GM19043 (cell line): Measurements from ENCODE around the gene PYGO2.

Source experiments
- ATAC-seq: cut with Tn5 transposase; IDR thresholded peaks from one replicate; pipeline ENCODE4 v1.9.1; 2021; ENCODE audit warnings: low read depth; ENCODE audit not compliant: unreplicated experiment

The PYGO2 gene

DNA sequence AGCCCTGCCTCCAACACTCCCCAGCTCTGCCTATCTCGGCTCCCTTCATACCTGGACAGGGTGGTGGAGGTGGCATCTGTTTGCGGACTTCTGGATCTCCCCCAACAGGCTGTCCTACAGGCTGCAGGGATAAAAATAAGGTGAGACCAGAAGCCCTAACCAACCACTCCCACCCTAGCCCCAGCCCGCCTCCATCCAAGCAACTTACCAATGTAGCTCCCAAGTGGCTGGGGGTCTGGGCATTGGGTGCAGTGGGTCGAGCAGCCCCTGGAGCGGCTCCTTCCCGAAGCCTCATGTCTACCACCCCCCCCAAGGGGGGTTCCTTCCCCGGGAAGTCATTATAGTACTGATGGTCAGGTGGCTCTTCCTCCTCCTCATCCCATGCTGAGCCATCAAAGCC is 4.5 kb upstream of the PYGO2 start:
- no peak for ATAC-seq

DNA sequence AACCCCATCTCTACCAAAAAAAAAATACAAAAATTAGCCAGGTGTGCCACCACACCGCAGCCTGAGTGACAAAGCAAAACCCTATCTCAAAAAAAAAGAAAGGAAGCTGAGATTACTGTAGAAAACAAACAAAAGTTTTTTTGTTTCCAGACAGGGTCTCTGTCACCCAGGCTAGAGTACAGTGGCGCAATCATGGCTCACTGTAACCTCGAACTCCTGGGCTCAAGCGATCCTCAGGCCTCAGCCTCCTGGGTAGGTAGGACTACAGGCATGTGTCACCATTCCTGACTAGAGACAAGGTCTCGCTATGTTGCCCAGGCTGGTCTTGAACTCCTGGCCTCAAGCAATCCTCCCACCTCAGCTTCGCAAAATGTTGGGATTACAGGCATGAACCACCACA is 2.8 kb upstream of the PYGO2 start:
- ATAC-seq = no peak

DNA sequence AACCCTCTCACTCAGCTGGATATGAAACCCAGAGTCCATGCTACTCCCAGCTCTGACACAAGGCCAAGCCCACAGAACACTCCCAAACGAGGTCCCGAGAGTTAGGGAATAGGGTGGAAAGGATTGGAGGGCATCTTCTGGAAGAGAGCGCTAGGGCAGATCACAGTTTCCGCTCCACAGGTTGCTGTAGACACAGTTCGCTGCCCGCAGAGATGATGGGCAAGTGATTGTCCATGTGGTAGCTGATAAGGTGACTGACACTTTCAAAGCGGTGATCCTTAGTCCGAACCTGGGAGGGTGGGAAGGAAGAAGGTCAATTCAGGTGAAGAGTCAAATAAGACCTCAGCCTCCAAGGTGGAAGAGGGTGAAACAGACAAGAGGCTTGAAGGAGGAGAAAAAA is 2.1 kb upstream of the PYGO2 start:
- ATAC-seq = no peak

DNA sequence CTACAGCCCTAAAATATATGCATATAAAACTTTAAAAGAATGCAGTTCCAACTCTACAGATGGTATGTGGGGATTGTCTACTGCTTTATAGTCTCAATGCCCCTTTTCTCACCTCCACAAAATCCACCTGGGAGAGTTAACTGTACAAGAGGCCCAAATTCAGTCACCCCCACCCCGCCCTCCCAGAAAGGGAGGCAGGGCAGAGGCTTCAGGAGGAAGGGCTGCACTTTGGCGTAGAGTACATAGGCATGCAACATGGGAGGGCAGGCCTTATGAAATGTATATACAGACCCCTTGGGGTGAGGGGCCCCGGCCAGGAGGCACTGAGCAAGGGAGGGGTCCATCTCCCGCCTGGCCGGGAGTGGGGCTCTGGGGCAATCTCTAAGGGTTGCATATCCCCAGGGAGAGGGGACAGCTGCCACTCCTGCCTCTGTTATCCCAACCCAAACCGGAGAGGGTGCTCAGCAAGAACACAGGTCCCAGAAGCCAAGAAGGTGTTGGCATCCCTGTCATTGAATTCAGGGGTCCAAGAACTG is 1.3 kb upstream of the PYGO2 start:
- no peak for ATAC-seq

DNA sequence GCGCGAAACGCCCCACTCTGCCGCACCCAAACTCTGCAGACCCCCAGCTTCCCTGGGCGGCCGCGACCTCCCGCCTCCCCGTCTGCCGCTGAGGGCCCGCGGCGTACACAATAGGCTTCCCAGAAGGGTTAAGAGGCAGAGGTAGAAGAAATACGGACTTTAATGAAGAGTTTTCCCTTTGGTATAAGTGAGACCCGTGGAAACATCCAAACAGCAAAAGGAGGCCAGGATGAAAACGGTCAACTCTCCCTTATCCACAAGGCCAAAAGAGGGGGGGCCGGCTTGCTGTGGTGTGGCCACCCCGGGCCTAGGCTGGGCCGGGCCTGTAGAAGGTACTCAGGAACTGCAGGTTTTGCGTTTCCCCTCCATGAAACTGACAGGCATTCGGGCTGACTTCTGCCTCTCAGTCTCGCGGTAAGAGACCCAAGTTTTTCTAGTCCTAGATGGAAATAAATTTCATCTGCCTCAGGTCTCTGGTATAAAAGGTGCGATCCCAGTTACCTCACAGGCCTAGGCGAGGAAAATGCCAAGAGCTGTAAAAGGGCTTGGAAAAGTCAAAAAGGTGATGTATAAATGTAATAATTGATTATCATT is 671 bp upstream of the PYGO2 start:
- no peak for ATAC-seq

DNA sequence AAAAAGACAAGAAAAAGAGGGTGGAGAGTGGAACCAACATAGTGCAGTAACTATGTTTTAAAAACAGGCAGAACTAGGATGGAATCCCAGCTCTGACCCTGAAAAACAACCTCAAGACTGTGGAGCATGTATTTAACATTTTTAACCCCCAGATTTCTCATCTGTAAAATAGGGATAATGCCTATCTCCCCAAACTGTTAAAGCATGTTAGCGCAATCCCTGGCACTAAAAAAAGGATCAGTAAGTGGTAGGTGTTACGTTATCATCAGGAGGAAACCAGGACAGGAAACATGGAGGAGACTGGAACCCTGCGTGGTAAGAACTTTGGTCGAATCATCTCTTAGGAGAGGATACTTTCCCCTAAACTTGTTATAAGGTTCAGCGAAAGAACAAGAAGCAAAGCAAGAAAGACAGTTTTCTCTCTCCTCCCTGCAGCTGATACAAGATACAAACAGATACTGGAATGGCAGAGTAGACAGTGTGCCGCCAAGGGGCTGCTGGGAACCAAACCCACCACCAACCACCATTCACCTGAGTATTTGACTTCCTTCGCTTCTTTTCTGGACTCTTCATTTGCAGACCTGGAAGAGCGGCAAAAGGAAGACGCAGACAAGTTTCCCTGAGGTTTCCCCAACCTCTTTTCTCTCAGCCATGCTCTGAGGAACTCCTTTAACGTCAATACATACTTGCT is 991 bp downstream of the PYGO2 start:
- no peak for ATAC-seq

DNA sequence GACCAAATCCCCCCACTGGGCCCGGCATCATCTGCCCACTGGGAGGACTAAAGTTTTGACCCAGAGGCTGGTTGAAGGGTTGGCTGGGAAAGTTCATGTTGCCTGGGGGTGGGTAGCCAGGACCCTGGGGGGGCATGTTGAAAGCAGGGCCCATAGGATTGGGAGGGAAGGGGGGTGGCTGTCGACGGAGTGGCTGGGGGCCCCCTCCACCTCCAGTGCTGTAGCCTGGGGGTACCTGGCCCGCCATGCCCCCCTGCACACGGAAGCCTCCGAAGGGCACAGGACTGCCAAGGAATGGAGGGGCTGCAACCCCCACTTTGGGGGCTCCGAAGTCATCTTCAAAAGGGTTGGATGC is 2.2 kb downstream of the PYGO2 start:
- ATAC-seq = no peak

DNA sequence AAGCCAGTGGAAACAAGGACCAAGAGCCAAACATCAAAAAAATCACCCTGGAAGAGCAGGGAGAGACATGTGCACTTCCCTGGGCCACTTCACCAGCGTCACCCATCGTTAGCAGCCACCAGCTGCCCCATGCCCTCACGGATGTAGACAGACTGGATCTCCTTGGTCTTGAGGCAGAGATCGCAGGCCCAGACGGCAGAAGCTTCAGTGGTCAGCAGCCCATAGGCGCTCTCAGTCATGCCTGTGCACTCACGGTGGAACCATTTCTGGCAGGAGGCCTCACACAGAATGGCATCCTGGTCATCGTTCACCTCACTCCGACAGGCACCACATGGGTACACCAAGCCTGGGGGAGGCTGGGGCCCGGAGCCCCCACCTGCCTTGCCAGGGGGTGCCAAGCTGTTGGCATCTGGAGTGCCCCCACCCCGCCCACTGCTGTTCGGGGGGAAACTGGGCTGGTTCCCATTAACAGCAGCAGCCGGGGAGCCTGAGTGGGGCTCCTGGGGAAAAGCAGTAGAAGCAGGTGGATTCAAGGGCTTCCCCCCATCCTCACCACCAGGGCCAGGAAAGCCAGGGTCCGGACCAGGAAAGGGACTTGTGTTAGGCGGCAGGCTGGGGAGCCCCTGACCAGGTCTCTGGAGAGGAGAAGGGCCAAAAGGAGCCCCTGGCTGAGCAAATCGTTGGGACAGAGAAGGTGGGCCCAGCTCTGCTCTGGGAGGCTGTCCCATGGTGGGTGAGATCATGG is 2.7 kb downstream of the PYGO2 start:
- ATAC-seq = no peak

DNA sequence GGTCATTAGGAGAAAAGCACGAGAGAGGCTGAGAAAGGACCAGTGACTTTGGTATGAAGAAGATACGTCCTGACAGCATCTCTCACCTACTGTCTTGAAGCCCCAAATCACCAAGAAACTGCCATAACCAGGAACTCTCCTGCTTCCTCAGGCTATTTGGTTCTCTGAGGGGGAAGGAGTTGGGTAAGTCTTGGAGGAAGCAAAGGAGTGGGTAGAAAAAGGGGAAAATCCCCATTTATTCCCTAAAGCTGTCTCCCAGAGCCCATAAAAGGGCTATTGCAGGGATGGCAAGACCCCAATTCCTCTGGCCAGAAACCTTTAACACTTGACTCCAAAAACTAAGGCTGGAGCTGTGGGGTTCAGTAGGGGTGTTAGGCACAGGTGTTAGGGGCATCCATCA is 3.5 kb downstream of the PYGO2 start:
- no peak for ATAC-seq

DNA sequence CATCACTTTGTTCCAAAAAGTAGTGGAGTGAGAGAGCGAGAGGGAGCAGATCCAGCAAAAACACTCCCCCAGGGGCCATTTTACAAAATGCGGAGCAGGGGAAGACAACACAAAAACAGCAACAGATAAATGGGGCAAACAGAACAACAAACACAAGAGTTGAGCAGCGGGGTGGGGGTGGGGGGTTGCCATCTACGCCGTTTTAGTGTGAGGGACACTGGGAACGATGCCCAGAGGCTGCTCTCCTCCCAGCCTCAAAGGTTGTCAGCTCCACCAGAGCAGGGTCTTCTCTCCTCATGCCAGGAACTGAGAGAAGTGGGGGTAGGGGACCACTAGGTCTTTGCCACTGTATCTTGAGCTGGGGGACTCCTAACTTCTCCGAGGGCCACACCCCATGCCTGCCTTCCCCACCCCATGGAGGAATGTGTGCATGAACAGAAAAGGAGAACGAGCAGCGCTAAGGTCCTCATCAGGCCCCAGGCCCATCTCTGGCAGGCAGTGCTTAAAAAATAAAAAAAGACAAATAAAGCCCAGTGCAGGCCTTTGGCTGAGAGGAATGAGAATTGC is 4.4 kb downstream of the PYGO2 start:
- ATAC-seq = no peak

DNA sequence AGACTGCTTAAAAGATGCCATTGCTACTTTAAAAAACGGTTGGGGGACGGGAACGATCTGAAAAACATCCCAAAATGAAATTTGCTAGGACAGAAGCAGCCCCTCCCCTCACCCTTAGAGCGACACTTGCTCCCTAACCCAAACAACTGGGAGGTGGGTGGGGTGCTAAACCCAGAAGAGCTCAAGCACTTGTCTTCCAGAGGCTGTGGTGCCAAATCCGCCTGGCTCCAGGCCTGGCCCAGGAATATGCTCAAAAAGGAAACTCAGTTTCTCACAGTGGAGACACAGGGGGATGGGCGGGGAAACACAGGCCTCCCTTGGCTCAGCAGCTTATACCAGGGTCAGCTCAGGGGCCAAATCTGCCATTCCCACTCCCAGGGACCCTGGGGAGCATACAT is 5.0 kb downstream of the PYGO2 start:
- no peak for ATAC-seq

DNA sequence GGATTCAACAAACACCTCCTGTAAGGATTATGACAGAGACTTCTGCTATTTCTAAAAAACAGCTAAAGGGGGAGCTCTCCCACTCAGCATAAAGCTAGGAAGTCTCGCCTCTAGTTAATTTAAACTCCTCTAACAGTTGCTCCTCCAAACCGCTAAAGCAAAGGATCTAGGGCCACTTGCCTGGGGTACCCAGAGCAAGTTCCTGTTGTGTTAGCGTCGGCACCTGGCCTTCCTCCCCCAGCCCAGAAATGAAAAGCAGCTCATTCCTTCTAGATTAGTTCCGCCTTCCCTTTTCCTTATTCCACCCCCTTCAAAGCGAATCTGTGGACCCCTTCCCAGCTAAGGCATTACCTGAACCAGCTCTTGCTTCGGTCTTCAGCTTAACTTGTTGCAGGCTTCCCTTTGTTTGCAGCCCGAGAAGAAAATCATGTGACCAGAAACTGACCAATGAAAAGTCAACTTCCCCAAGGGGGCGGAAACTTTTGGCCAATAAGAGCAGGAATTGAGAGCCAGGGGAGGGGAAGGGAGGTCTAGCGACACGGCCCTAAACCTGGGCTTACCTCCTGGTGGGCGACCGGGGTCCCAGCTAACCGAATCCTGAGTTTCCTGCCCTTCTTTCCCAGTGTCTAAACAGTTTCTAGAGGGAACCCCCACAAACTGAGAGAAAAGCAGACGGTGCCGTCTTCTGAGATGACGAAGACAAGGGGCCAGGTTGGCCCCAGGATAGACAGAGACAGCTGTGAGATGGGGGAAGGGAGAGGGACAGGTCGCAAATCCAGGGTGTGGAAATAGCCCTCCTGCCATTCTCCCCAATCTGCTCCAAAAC is 5.7 kb downstream of the PYGO2 start, which contains the start of gene PBXIP1:
Gene PBXIP1 (minus strand): TSS at position 382 of the 826 bp plus-strand sequence. CDS start 2,378 bp downstream, outside the sequence.
- no peak for ATAC-seq

DNA sequence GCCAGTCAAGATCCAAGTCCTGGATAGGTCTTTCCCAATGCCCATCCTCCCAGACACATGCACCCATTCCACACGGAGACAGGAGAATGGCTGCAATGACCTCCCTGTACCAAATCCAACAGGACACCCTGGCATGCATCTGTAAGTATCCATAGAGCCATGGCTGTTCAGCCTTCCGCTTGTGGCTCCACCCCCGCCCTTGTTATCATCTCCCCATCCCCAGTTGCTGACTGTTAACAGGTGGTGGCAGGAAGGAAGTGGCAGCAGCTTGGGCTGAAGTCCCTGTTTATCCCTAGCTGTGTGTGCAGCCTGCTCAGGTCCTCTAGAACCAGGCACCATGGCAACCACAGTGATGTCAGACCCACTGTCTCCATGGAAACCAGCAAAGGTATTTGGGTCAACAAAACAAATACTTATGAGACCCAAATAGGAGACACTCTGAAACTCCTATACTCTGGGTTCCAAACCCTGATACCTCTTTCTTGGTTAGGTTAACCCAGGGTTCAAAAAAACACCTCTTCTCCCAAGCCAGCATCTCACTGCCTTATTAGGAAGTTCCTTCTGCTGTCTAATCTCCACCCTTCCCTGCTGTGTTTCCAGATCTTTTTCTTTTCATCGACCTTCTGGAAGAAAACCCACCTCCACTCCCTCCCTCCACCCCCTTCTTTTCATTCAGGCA is 6.4 kb downstream of the PYGO2 start:
- ATAC-seq = peak; percentile 62

DNA sequence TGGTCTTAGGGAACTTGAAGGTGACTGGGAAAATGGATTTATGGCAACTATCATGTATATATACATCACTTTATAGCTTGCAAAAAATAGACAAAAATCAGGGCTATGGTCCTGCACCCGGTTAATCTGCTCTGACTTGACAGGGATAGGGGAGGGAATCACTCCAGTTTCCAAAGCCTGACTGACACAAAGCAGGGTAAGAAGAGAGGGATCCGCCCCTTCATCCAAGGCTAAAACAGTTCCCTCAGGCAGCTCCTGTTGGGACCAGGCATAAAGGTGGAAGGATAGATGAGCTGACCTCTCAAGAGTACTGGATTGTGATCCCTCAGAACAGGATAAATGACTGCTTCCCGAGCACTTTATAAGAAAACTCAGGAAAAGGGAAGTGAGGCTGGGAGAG is 7.0 kb downstream of the PYGO2 start:
- no peak for ATAC-seq

DNA sequence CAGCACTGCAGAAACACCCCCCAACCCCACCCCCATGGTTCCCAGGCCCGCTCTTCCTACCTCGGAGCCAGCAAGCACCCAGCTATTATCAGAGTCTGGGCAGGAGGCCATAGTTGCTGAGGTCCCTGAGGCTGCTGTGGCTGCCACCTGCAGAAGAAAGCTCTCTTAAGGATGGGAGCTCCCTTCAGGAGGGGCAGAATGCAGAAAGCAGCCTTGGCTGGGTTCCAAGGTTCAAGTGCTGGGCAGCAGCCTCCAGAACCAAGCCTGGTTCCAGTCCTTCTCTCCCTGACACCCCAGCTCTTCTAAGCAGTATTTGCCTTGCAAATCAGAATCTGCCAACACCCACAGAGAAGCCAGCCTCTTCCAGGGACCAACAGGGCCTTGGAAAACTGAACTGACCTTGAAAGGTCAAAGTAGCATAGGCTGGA is 8.0 kb downstream of the PYGO2 start:
- ATAC-seq = no peak

DNA sequence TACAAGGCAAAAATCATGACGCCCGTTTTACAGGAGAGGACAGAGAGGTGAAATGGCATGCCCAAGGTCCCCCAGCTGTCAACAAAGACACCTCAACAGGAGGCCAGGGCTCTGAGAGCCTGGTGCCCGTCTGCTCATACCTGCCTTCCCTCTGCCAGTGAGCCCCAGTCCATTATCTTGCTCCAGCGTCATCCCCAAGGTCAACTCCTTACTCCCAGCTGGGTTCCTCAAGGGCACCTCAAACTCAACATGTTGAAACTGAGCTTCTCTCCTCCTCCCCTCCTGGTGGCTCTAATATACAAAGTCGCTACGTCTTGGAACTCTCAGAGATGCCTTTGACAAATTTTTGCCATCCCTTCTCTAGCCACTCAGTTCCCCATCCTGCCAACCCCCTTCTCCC is 8.9 kb downstream of the PYGO2 start:
- ATAC-seq = no peak

DNA sequence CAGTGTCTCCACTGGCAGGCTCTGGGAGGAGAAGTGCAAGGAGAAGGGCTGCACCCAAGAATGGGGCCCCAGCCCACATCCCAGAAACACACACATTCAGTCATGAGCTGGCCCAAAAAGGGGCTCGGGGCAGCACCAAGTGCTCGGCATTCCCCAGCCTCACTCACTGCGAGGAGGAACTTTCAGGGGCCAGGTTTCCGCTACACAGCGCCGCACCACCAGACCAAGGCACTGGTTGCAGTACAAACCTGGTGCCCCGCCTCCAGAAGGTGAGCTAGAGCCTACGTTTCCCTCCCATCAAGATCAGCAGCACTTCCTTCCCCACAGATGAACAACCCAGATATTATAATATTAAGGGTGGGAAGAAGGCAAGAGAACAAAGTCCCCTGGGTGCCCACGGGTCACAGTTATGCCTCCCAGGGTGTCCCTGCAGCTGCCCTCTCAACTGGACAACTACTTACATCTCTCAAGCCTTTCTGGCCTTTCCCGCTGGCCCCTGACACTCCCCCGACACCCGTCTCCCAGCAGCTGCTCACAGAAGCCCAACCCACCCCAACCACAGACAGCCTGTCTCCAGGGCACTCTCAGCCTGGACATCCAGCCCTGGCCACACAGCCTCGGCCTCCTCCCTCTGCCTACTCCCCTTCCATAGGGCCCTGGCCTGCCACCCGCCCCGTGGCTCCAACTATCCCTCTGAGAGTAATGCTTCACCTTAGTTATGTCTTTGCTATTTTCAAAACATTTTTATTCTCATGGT is 9.5 kb downstream of the PYGO2 start:
- no peak for ATAC-seq

DNA sequence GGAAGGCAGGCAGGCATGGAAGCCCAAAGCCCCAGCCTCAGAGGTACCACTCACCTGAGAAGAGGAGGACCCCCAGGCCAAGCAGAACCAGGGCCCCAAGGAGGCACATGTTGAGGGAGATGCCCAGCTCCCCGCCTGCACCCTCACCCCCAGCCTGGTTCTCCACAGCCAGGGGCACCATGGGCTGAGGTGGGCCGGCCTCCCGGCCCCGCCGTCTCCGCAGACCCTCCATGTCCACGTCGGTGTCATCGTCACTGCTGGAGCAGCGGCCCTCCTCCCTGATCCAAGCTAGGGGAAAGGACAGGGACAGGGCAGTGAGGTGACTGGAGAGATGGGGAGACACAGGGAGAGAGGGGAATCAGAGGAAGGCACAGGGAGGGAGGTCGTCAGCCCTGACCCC is 13.5 kb downstream of the PYGO2 start:
- no peak for ATAC-seq
